MV-4-11 (cell line): Measurements from ENCODE around the gene INSC.

Source experiments
- DNase-seq: peaks from one replicate; lab custom pipeline; 2025; lab: John Stamatoyannopoulos, UW

Gene INSC

GRCh38 chr11:15146271-15147003, 31.7 kb downstream of the INSC start:
- DNase-seq: no peak

- DNase-seq: no peak
These were observed 33.4 kb downstream of the INSC start for GRCh38 chr11:15148169-15148568.

GRCh38 chr11:15149050-15149449, 34.3 kb downstream of the INSC start:
- no peak for DNase-seq

GRCh38 chr11:15150507-15150906, 35.8 kb downstream of the INSC start:
- DNase-seq: no peak

- DNase-seq: no peak
These were observed 38.5 kb downstream of the INSC start for GRCh38 chr11:15153231-15153630.

- DNase-seq: no peak
These were observed 42.5 kb downstream of the INSC start for GRCh38 chr11:15157181-15157580.

GRCh38 chr11:15157606-15158137, 42.9 kb downstream of the INSC start:
- DNase-seq: no peak

GRCh38 chr11:15158351-15159015, 43.8 kb downstream of the INSC start:
- no peak for DNase-seq

- no peak for DNase-seq
These were observed 44.4 kb downstream of the INSC start for GRCh38 chr11:15159085-15159484.

GRCh38 chr11:15161790-15162189, 47.1 kb downstream of the INSC start:
- DNase-seq: no peak

GRCh38 chr11:15163136-15163535, 48.4 kb downstream of the INSC start:
- DNase-seq: no peak

GRCh38 chr11:15166204-15166603, 51.5 kb downstream of the INSC start:
- no peak for DNase-seq

- DNase-seq: no peak
These were observed 55.3 kb downstream of the INSC start for GRCh38 chr11:15169815-15170551.

- no peak for DNase-seq
These were observed 56.0 kb downstream of the INSC start for GRCh38 chr11:15170698-15171097.

GRCh38 chr11:15171956-15172355, 57.2 kb downstream of the INSC start:
- DNase-seq: no peak

- DNase-seq: no peak
These were observed 61.1 kb downstream of the INSC start for GRCh38 chr11:15175831-15176230.

- DNase-seq: no peak
These were observed 62.0 kb downstream of the INSC start for GRCh38 chr11:15176646-15177163.

- DNase-seq: no peak
These were observed 62.8 kb downstream of the INSC start for GRCh38 chr11:15177491-15177890.

- DNase-seq: no peak
These were observed 63.5 kb downstream of the INSC start for GRCh38 chr11:15178214-15178613.

GRCh38 chr11:15179167-15179566, 64.4 kb downstream of the INSC start:
- DNase-seq: no peak

GRCh38 chr11:15180212-15180792, 65.6 kb downstream of the INSC start:
- DNase-seq: no peak

GRCh38 chr11:15182372-15182771, 67.6 kb downstream of the INSC start:
- no peak for DNase-seq
